Activated CD4-positive, alpha-beta T cell treated with anti-CD3 and anti-CD28 coated beads, Interleukin-2, amount 10 ng/mL, durations not matched to agents 7 days and 5 days (primary cell): ENCODE results near the gene SEPSECS. TPM values are rescaled to one million over a fixed set of nuclear protein-coding genes. Genes with fewer than 3 reads are reported as not detected.

Source experiments
- CTCF ChIA-PET: fragments of 350-600 bp; sonication (Branson Sonifier 250); formaldehyde crosslinking; loops from one replicate; lab custom pipeline; 2021; ENCODE audit warnings: antibody characterized with exemption; lab: Charles Lee
- POLR2A ChIA-PET: fragments of 350-600 bp; sonication (Branson Sonifier 250); formaldehyde crosslinking; loops from one replicate; lab custom pipeline; 2021; ENCODE audit warnings: antibody characterized with exemption; lab: Charles Lee
- DNase-seq: peaks from one replicate; pipeline ENCODE4 v3.0.0-alpha.2; 2020
- H3K27ac Mint-ChIP-seq: one replicate; pipeline ENCODE4 v1.8.0; 2021; ENCODE audit warnings: mild to moderate bottlenecking, moderate library complexity, mixed read lengths
- H3K27me3 Mint-ChIP-seq: one replicate; pipeline ENCODE4 v1.8.0; 2021; ENCODE audit warnings: mixed read lengths
- H3K36me3 Mint-ChIP-seq: one replicate; pipeline ENCODE4 v1.8.0; 2021; ENCODE audit warnings: low read depth, mixed read lengths
- H3K4me1 Mint-ChIP-seq: one replicate; pipeline ENCODE4 v1.8.0; 2021; ENCODE audit warnings: mixed read lengths
- H3K4me3 Mint-ChIP-seq: one replicate; pipeline ENCODE4 v1.8.0; 2021; ENCODE audit warnings: mild to moderate bottlenecking, moderate library complexity, mixed read lengths
- H3K9me3 Mint-ChIP-seq: one replicate; pipeline ENCODE4 v1.8.0; 2021; ENCODE audit warnings: mixed read lengths
- total RNA-seq, 2 experiments: library from RNA; stranded (reverse); gene quantifications; one replicate each; pipeline ENCODE4 v1.2.3, GENCODE V29; 2021

The SEPSECS gene
- total RNA-seq, 2 experiments from 2014 or later: 13.9 to 14.3 TPM

- POLR2A ChIA-PET: no interaction called here
- H3K27ac Mint-ChIP-seq: no peak overlapping the region
- peaks cover 5% of the 10 kb centered on the region for H3K9me3 Mint-ChIP-seq
- no peak overlapping the region for H3K4me3 Mint-ChIP-seq
- H3K4me1 Mint-ChIP-seq: peaks cover 4% of the 10 kb centered on the region
- peaks cover 1% of the 10 kb centered on the region for H3K27me3 Mint-ChIP-seq
- DNase-seq: no peak
- CTCF ChIA-PET: no interaction called here
- H3K36me3 Mint-ChIP-seq: peaks cover 3% of the 10 kb centered on the region
Measured at GRCh38 chr4:25101836-25102235, 58.4 kb downstream of the SEPSECS start.

GRCh38 chr4:25100710-25101109 is 59.5 kb downstream of the SEPSECS start:
- Mint-ChIP-seq H3K36me3 (peaks cover 3% of the 10 kb centered on the region), H3K27ac (no peak overlapping the region), H3K4me3 (no peak overlapping the region), H3K9me3 (peaks cover 5% of the 10 kb centered on the region), H3K4me1 (peaks cover 4% of the 10 kb centered on the region), H3K27me3 (peaks cover 1% of the 10 kb centered on the region)
- POLR2A ChIA-PET: no interaction called here
- CTCF ChIA-PET: no interaction called here
- no peak for DNase-seq

GRCh38 chr4:25100021-25100555 is 60.2 kb downstream of the SEPSECS start:
- ChIA-PET POLR2A (no interaction called here), CTCF (no interaction called here)
- DNase-seq: no peak
- Mint-ChIP-seq H3K27me3 (peaks cover 1% of the 10 kb centered on the region), H3K4me3 (no peak overlapping the region), H3K27ac (no peak overlapping the region), H3K36me3 (peaks cover 3% of the 10 kb centered on the region), H3K9me3 (peaks cover 5% of the 10 kb centered on the region), H3K4me1 (peaks cover 4% of the 10 kb centered on the region)

- POLR2A ChIA-PET: no interaction called here
- Mint-ChIP-seq H3K27me3 (peaks cover 1% of the 10 kb centered on the region), H3K27ac (no peak overlapping the region), H3K9me3 (peaks cover 5% of the 10 kb centered on the region), H3K4me1 (peaks cover 4% of the 10 kb centered on the region), H3K36me3 (peaks cover 3% of the 10 kb centered on the region), H3K4me3 (no peak overlapping the region)
- DNase-seq: no peak
- CTCF ChIA-PET: no interaction called here
Measured at GRCh38 chr4:25098964-25099891, 61.0 kb downstream of the SEPSECS start.

- CTCF ChIA-PET: interaction anchor here (0.6 kb wide), 1 partner anchor 329 kb away, joined by 3 read pairs; no protein-coding TSS in a partner anchor
- H3K36me3 Mint-ChIP-seq: peaks cover 3% of the 10 kb centered on the region
- H3K9me3 Mint-ChIP-seq: peaks cover 12% of the 10 kb centered on the region
- no peak overlapping the region for H3K27ac Mint-ChIP-seq
- H3K4me3 Mint-ChIP-seq: no peak overlapping the region
- no peak for DNase-seq
- H3K4me1 Mint-ChIP-seq: peaks cover 7% of the 10 kb centered on the region
- no peaks in the 10 kb centered on the region for H3K27me3 Mint-ChIP-seq
- POLR2A ChIA-PET: no interaction called here
Measured at GRCh38 chr4:25096981-25097443, 63.2 kb downstream of the SEPSECS start.

- peaks cover 12% of the 10 kb centered on the region for H3K9me3 Mint-ChIP-seq
- peaks cover 3% of the 10 kb centered on the region for H3K36me3 Mint-ChIP-seq
- ChIA-PET CTCF (no interaction called here), POLR2A (no interaction called here)
- no peak overlapping the region for H3K27ac Mint-ChIP-seq
- no peak overlapping the region for H3K4me3 Mint-ChIP-seq
- no peak for DNase-seq
- peaks cover 7% of the 10 kb centered on the region for H3K4me1 Mint-ChIP-seq
- peaks cover 1% of the 10 kb centered on the region for H3K27me3 Mint-ChIP-seq
Measured at GRCh38 chr4:25096251-25096980, 63.8 kb downstream of the SEPSECS start.

- DNase-seq: no peak
- CTCF ChIA-PET: no interaction called here
- H3K4me1 Mint-ChIP-seq: peaks cover 3% of the 10 kb centered on the region
- H3K4me3 Mint-ChIP-seq: no peak overlapping the region
- H3K27me3 Mint-ChIP-seq: peaks cover 3% of the 10 kb centered on the region
- H3K36me3 Mint-ChIP-seq: no peaks in the 10 kb centered on the region
- H3K27ac Mint-ChIP-seq: no peak overlapping the region
- POLR2A ChIA-PET: no interaction called here
- peaks cover 8% of the 10 kb centered on the region for H3K9me3 Mint-ChIP-seq
Measured at GRCh38 chr4:25095837-25096236, 64.4 kb downstream of the SEPSECS start.

GRCh38 chr4:25092139-25092538 is 68.1 kb downstream of the SEPSECS start:
- no peak for DNase-seq
- Mint-ChIP-seq H3K9me3 (peaks cover 8% of the 10 kb centered on the region), H3K27ac (no peak overlapping the region), H3K36me3 (no peaks in the 10 kb centered on the region), H3K4me3 (no peak overlapping the region), H3K27me3 (peaks cover 32% of the 10 kb centered on the region), H3K4me1 (peaks cover 14% of the 10 kb centered on the region)
- ChIA-PET CTCF (interaction anchor here (0.9 kb wide), 1 partner anchor 17 kb away, joined by 4 read pairs; no protein-coding TSS in a partner anchor), POLR2A (no interaction called here)

- no peak overlapping the region for H3K4me3 Mint-ChIP-seq
- no peaks in the 10 kb centered on the region for H3K36me3 Mint-ChIP-seq
- no peak overlapping the region for H3K27ac Mint-ChIP-seq
- peaks cover 38% of the 10 kb centered on the region for H3K27me3 Mint-ChIP-seq
- POLR2A ChIA-PET: no interaction called here
- H3K9me3 Mint-ChIP-seq: peaks cover 8% of the 10 kb centered on the region
- peaks cover 14% of the 10 kb centered on the region for H3K4me1 Mint-ChIP-seq
- CTCF ChIA-PET: interaction anchor here (0.6 kb wide), 1 partner anchor 122 kb away, joined by 3 read pairs; no protein-coding TSS in a partner anchor
- DNase-seq: no peak
Measured at GRCh38 chr4:25090516-25090915, 69.7 kb downstream of the SEPSECS start.

GRCh38 chr4:25089051-25089763 is 71.0 kb downstream of the SEPSECS start:
- Mint-ChIP-seq H3K4me3 (no peak overlapping the region), H3K4me1 (peaks cover 14% of the 10 kb centered on the region), H3K27me3 (peaks cover 41% of the 10 kb centered on the region), H3K9me3 (peaks cover 8% of the 10 kb centered on the region), H3K36me3 (no peaks in the 10 kb centered on the region), H3K27ac (no peak overlapping the region)
- CTCF ChIA-PET: no interaction called here
- POLR2A ChIA-PET: no interaction called here
- no peak for DNase-seq

- Mint-ChIP-seq H3K9me3 (peaks cover 5% of the 10 kb centered on the region), H3K27me3 (peaks cover 41% of the 10 kb centered on the region), H3K27ac (no peak overlapping the region), H3K4me1 (peaks cover 14% of the 10 kb centered on the region), H3K4me3 (no peak overlapping the region), H3K36me3 (no peaks in the 10 kb centered on the region)
- ChIA-PET POLR2A (no interaction called here), CTCF (no interaction called here)
- DNase-seq: no peak
Measured at GRCh38 chr4:25088093-25088952, 71.9 kb downstream of the SEPSECS start.
